K562 (cell line): Measurements from ENCODE around the gene ATP2A1. TPM values are rescaled to one million over a fixed set of nuclear protein-coding genes. Genes with fewer than 3 reads are reported as not detected.

Source experiments
- CBFA2T2 ChIP-seq: fragments of 450-650 bp; conservative IDR thresholded peaks from 2 replicates; pipeline ENCODE4 v1.6.1; 2017; ENCODE audit warnings: mild to moderate bottlenecking
- CCNT2 ChIP-seq: IDR thresholded peaks from 2 replicates; pipeline ENCODE4 v1.6.1; 2011; ENCODE audit warnings: borderline replicate concordance, low read depth, mild to moderate bottlenecking, moderate library complexity, mixed read lengths, low read length; ENCODE audit not compliant: insufficient read length; ENCODE audit errors: extremely low read depth
- DACH1 ChIP-seq: fragments of 450-650 bp; IDR thresholded peaks from 2 replicates; pipeline ENCODE4 v1.6.1; 2018; ENCODE audit not compliant: partially characterized antibody
- POLR2G ChIP-seq: fragments of 200-400 bp; formaldehyde crosslinking; IDR thresholded peaks from 2 replicates; pipeline ENCODE4 v1.6.1; 2017; ENCODE audit warnings: low read depth, mild to moderate bottlenecking, antibody characterized with exemption, low read length, moderate library complexity
- RBFOX2 ChIP-seq: fragments of 200-400 bp; formaldehyde crosslinking; IDR thresholded peaks from 2 replicates; pipeline ENCODE4 v1.6.1; 2017; ENCODE audit warnings: low read depth, mild to moderate bottlenecking, low read length, moderate library complexity
- RBM17 ChIP-seq: fragments of 200-400 bp; formaldehyde crosslinking; IDR thresholded peaks from 2 replicates; pipeline ENCODE4 v1.6.1; 2017; ENCODE audit warnings: low read depth, mild to moderate bottlenecking, low read length, borderline replicate concordance
- RBM22 ChIP-seq: fragments of 200-400 bp; formaldehyde crosslinking; IDR thresholded peaks from 2 replicates; pipeline ENCODE4 v1.6.1; 2018; ENCODE audit warnings: low read length, low read depth; ENCODE audit not compliant: poor library complexity, severe bottlenecking
- RFX5 ChIP-seq: IDR thresholded peaks from 2 replicates; pipeline ENCODE4 v1.6.1; 2011; ENCODE audit warnings: low read depth, mild to moderate bottlenecking, improper control_type of control experiment, low read length
- SIN3B ChIP-seq: fragments of 450-650 bp; IDR thresholded peaks from 2 replicates; pipeline ENCODE4 v1.6.1; 2017; ENCODE audit warnings: low read depth, mild to moderate bottlenecking, moderate library complexity
- ZBTB33 ChIP-seq: sonication (generic); formaldehyde crosslinking; IDR thresholded peaks from 2 replicates; pipeline ENCODE4 v1.8.1; 2023; ENCODE audit warnings: mild to moderate bottlenecking, missing genetic modification reagents
- ZNF589 ChIP-seq: fragments of 200-800 bp; sonication (Bioruptor generic); IDR thresholded peaks from 2 replicates; pipeline ENCODE4 v1.6.1; 2016; ENCODE audit warnings: low read depth, missing genetic modification characterization, missing compliant biosample characterization
- ZSCAN32 ChIP-seq: fragments of 450-650 bp; formaldehyde crosslinking; IDR thresholded peaks from 2 replicates; pipeline ENCODE4 v1.4.0; 2020; ENCODE audit warnings: mild to moderate bottlenecking, moderate library complexity
- polyA plus RNA-seq, 8 experiments: library from polyadenylated mRNA; depleted of rRNA in 4 of 8; stranded (reverse) in 5 of 8; unstranded in 3 of 8; fragments of >200 nt; fragmentation: Nextera tagmentation in 2 of 8; fragmentation: Illumina TruSeq in 1 of 8; extraction: Ambion mirVana in 2 of 8; extraction: Trizol in 1 of 8; gene quantifications; 2 replicates each; pipeline versions ENCODE4 v1.2.1 to v1.2.3, GENCODE V29; 2011 to 2014; ENCODE audit warnings: inconsistent platforms in 1 of 8, missing spikeins in 1 of 8
- total RNA-seq, 7 experiments: library from RNA; depleted of rRNA in 6 of 7; stranded (reverse); fragments of >200 nt in 6 of 7; fragmentation: Illumina TruSeq in 2 of 7; extraction: Trizol in 2 of 7; gene quantifications; 2 replicates each; pipeline versions ENCODE4 v1.2.1 to v1.2.3, GENCODE V29; 2011 to 2021; ENCODE audit warnings: low replicate concordance in 1 of 7
- TF ChIP-seq, protein P1 (sequence below): fragments of 450-650 bp; IDR thresholded peaks from 2 replicates; pipeline ENCODE4 v1.6.1; 2018; ENCODE audit not compliant: partially characterized antibody
- TF ChIP-seq, protein P2 (sequence below): fragments of 250-450 bp; sonication (Bioruptor Pico); IDR thresholded peaks from 2 replicates; pipeline ENCODE4 v1.8.0; 2022; ENCODE audit warnings: inconsistent platforms, mild to moderate bottlenecking, moderate library complexity, borderline replicate concordance

Gene ATP2A1
- total and polyA plus RNA-seq, 9 of the 15 experiments (the other 6 are each of a cell fraction or from before 2014, with no cell fraction given), result 0.25 to 2.6 (median 0.65) TPM

DNA sequence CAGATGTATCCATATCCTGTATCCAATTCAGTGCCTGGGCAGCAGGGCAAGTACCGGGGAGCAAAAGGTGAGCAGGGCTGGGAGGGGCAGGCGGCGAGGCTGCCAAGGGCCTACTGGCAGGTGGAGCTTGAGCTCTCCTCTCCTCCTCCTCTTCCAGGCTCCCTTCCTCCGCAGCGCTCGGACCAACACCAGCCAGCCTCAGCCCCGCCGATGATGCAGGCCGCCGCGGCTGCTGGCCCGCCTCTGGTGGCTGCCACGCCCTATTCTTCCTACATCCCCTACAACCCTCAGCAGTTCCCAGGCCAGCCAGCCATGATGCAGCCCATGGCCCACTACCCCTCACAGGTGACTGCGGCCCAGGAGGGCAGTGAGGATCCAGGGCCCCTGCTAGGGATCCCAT lies 43.9 kb upstream of the ATP2A1 start (continued):
- TF ChIP-seq, protein P1, sequence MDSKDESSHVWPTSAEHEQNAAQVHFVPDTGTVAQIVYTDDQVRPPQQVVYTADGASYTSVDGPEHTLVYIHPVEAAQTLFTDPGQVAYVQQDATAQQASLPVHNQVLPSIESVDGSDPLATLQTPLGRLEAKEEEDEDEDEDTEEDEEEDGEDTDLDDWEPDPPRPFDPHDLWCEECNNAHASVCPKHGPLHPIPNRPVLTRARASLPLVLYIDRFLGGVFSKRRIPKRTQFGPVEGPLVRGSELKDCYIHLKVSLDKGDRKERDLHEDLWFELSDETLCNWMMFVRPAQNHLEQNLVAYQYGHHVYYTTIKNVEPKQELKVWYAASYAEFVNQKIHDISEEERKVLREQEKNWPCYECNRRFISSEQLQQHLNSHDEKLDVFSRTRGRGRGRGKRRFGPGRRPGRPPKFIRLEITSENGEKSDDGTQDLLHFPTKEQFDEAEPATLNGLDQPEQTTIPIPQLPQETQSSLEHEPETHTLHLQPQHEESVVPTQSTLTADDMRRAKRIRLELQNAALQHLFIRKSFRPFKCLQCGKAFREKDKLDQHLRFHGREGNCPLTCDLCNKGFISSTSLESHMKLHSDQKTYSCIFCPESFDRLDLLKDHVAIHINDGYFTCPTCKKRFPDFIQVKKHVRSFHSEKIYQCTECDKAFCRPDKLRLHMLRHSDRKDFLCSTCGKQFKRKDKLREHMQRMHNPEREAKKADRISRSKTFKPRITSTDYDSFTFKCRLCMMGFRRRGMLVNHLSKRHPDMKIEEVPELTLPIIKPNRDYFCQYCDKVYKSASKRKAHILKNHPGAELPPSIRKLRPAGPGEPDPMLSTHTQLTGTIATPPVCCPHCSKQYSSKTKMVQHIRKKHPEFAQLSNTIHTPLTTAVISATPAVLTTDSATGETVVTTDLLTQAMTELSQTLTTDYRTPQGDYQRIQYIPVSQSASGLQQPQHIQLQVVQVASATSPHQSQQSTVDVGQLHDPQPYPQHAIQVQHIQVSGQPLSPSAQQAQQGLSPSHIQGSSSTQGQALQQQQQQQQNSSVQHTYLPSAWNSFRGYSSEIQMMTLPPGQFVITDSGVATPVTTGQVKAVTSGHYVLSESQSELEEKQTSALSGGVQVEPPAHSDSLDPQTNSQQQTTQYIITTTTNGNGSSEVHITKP, result no peak
- TF ChIP-seq ZNF589 (CRISPR knock-in tag) (no peak), CCNT2 (peak; percentile 29), ZBTB33 (CRISPR knock-in tag) (peak; percentile 47), DACH1 (no peak), POLR2G (peak; percentile 72; the same call in 1 of the 2 replicates), CBFA2T2 (no peak), ZSCAN32 (CRISPR knock-in tag) (no peak), RBM17 (no peak), RFX5 (no peak), RBFOX2 (peak; percentile 64), RBM22 (peak; percentile 58), SIN3B (no peak)
- TF ChIP-seq, protein P2, sequence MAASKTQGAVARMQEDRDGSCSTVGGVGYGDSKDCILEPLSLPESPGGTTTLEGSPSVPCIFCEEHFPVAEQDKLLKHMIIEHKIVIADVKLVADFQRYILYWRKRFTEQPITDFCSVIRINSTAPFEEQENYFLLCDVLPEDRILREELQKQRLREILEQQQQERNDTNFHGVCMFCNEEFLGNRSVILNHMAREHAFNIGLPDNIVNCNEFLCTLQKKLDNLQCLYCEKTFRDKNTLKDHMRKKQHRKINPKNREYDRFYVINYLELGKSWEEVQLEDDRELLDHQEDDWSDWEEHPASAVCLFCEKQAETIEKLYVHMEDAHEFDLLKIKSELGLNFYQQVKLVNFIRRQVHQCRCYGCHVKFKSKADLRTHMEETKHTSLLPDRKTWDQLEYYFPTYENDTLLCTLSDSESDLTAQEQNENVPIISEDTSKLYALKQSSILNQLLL (CRISPR knock-in tag), result no peak
